Sigmoid colon (tissue), 7 donors: ENCODE results near the gene PPM1B. TPM values are rescaled to one million over a fixed set of nuclear protein-coding genes. Genes with fewer than 3 reads are reported as not detected.

Experiments
- DNase-seq: peaks from one replicate; pipeline ENCODE4 v3.0.0-alpha.2; 2019
- H3K27ac ChIP-seq, 4 donors: fragments of 200-600 bp; sonication (generic); one replicate each; pipeline ENCODE4 v1.5.1; 2016 to 2019; ENCODE audit warnings: mild to moderate bottlenecking in 1 of 4
- H3K27me3 ChIP-seq, 3 donors: fragments of 200-600 bp; sonication (generic); one replicate each; pipeline ENCODE4 v1.5.1; 2019; ENCODE audit warnings: mild to moderate bottlenecking in 1 of 3
- H3K36me3 ChIP-seq, 4 donors: fragments of 200-600 bp; sonication (generic); one replicate each; pipeline ENCODE4 v1.5.1; 2016 to 2019
- H3K4me1 ChIP-seq, 4 donors: fragments of 200-600 bp; sonication (generic); one replicate each; pipeline ENCODE4 v1.5.1; 2017 to 2019
- H3K4me3 ChIP-seq, 4 donors: fragments of 200-600 bp; sonication (generic); one replicate each; pipeline ENCODE4 v1.5.1; 2017 to 2019; ENCODE audit warnings: mild to moderate bottlenecking in 2 of 4, moderate library complexity in 1 of 4
- H3K9me3 ChIP-seq, 4 donors: fragments of 200-600 bp in 3 of 4; sonication (generic) in 3 of 4; one replicate each; pipeline versions ENCODE4 v1.5.1 to v1.6.1; 2013 to 2019
- CTCF ChIP-seq, 4 experiments: fragments of 450-650 bp in 3 of 4; fragments of 200-600 bp in 1 of 4; IDR thresholded peaks; one replicate each; pipeline ENCODE4 v1.5.1; 2016 to 2019; ENCODE audit warnings: antibody characterized with exemption in 4 of 4, mild to moderate bottlenecking in 3 of 4, moderate library complexity in 2 of 4
- EP300 ChIP-seq, 4 donors: sonication (generic); formaldehyde crosslinking; IDR thresholded peaks; one replicate each; pipeline ENCODE4 v1.6.1; 2017; ENCODE audit warnings: antibody characterized with exemption in 4 of 4
- POLR2A ChIP-seq, 2 donors: fragments of 450-650 bp; IDR thresholded peaks; one replicate each; pipeline ENCODE4 v1.6.1; 2016; ENCODE audit warnings: antibody characterized with exemption in 2 of 2, mild to moderate bottlenecking in 2 of 2, moderate library complexity in 2 of 2
- POLR2AphosphoS5 ChIP-seq, 4 donors: sonication (generic); formaldehyde crosslinking; IDR thresholded peaks; one replicate each; pipeline ENCODE4 v1.6.1; 2017; ENCODE audit warnings: antibody characterized with exemption in 4 of 4
- WGBS, 2 donors: extraction: QIAGEN DNeasy Blood & Tissue Kit; methylation state at CpG; one replicate each; pipeline ENCODE4 v1.1.7; 2013; 5-methylcytosine and 5-hydroxymethylcytosine counted together
- intact Hi-C: fragments of 100-400 bp; cut with DNase I; formaldehyde crosslinking; loops from one replicate; pipeline ENCODE4 v1.15.1; 2023
- polyA plus RNA-seq, 3 donors: library from polyadenylated mRNA; stranded (reverse); fragments of 200-250 nt; gene quantifications; one replicate each; pipeline ENCODE4 v1.2.3, GENCODE V29; 2013
- total RNA-seq, 4 donors: library from RNA; depleted of rRNA; stranded (reverse); fragments of >200 nt; gene quantifications; one replicate each; pipeline ENCODE4 v1.1.0, GENCODE V29; 2016
- donor health status: healthy with polysubstance abuse.
- donor health status: Bipolar disorder and iron deficiency.
- donor health status: healthy.

Gene PPM1B
- total and polyA plus RNA-seq, 7 donors, result 29.4 to 47.8 (median 41.3) TPM

- no peak for DNase-seq
- Histone ChIP-seq H3K9me3 (no peaks in the 10 kb centered on the region), H3K4me1 (no peaks in the 10 kb centered on the region), H3K27me3 (no peaks in the 10 kb centered on the region), H3K27ac (no peak overlapping the region), H3K4me3 (no peak overlapping the region), H3K36me3 (no peaks in the 10 kb centered on the region)
- 70 to 79% methylated on average over 3 of the region's 3 CpGs for whole genome bisulfite sequencing, 2 donors
- TF ChIP-seq POLR2AphosphoS5 (IDR thresholded peaks at IDR 0.05), result no peak
- no peak for TF ChIP-seq CTCF (IDR thresholded peaks at IDR 0.05)
- no peak for TF ChIP-seq EP300 (IDR thresholded peaks at IDR 0.05)
- no peak for TF ChIP-seq POLR2A (IDR thresholded peaks at IDR 0.05)
- intact Hi-C loops, result no loop called here
Measured at GRCh38 chr2:44273076-44273475, 104.4 kb downstream of the PPM1B start.

GRCh38 chr2:44273596-44273995 is 104.9 kb downstream of the PPM1B start:
- H3K27me3 ChIP-seq, result no peaks in the 10 kb centered on the region
- intact Hi-C loops, result no loop called here
- TF ChIP-seq EP300 (IDR thresholded peaks at IDR 0.05) (no peak), POLR2AphosphoS5 (IDR thresholded peaks at IDR 0.05) (no peak), CTCF (IDR thresholded peaks at IDR 0.05) (no peak), POLR2A (IDR thresholded peaks at IDR 0.05) (no peak)
- DNase-seq, result no peak
- no peaks in the 10 kb centered on the region for H3K36me3 ChIP-seq
- H3K9me3 ChIP-seq, result no peaks in the 10 kb centered on the region
- no peak overlapping the region for H3K27ac ChIP-seq
- 81 to 86% methylated on average over 2 of the region's 2 CpGs for WGBS, 2 donors
- H3K4me3 ChIP-seq, result no peak overlapping the region
- no peaks in the 10 kb centered on the region for H3K4me1 ChIP-seq

- Histone ChIP-seq H3K27me3 (no peaks in the 10 kb centered on the region), H3K9me3 (no peaks in the 10 kb centered on the region), H3K4me3 (no peak overlapping the region), H3K27ac (no peak overlapping the region), H3K36me3 (no peaks in the 10 kb centered on the region), H3K4me1 (no peaks in the 10 kb centered on the region)
- DNase-seq, result no peak
- intact Hi-C loops, result no loop called here
- WGBS, 2 donors, result 7 to 52% methylated on average over 2 of the region's 2 CpGs
- TF ChIP-seq CTCF (IDR thresholded peaks at IDR 0.05) (no peak), POLR2A (IDR thresholded peaks at IDR 0.05) (no peak), EP300 (IDR thresholded peaks at IDR 0.05) (no peak), POLR2AphosphoS5 (IDR thresholded peaks at IDR 0.05) (no peak)
Measured at GRCh38 chr2:44275927-44276303, 107.2 kb downstream of the PPM1B start.

- no peak overlapping the region for H3K27ac ChIP-seq
- no peaks in the 10 kb centered on the region for H3K4me1 ChIP-seq
- no peak for DNase-seq
- H3K36me3 ChIP-seq, result no peaks in the 10 kb centered on the region
- WGBS, 2 donors, result 40 to 73% methylated on average over 1 of the region's 1 CpG
- TF ChIP-seq EP300 (IDR thresholded peaks at IDR 0.05), result no peak
- no peak for TF ChIP-seq POLR2A (IDR thresholded peaks at IDR 0.05)
- TF ChIP-seq POLR2AphosphoS5 (IDR thresholded peaks at IDR 0.05), result no peak
- TF ChIP-seq CTCF (IDR thresholded peaks at IDR 0.05), result no peak
- no peak overlapping the region for H3K4me3 ChIP-seq
- intact Hi-C loops, result no loop called here
- H3K27me3 ChIP-seq, result no peaks in the 10 kb centered on the region
- H3K9me3 ChIP-seq, result no peaks in the 10 kb centered on the region
Measured at GRCh38 chr2:44277541-44277940, 108.9 kb downstream of the PPM1B start.

- intact Hi-C loops, result no loop called here
Measured at GRCh38 chr2:44280869-44281268, 112.2 kb downstream of the PPM1B start.

More at GRCh38 chr2:44280869-44281268, 112.2 kb downstream of the PPM1B start:
- 84 to 97% methylated on average over 1 of the region's 1 CpG for WGBS, 2 donors
- no peaks in the 10 kb centered on the region for H3K36me3 ChIP-seq
- no peaks in the 10 kb centered on the region for H3K27me3 ChIP-seq
- H3K4me3 ChIP-seq, result no peak overlapping the region
- no peaks in the 10 kb centered on the region for H3K9me3 ChIP-seq
- no peak for DNase-seq
- no peak overlapping the region for H3K27ac ChIP-seq
- no peaks in the 10 kb centered on the region for H3K4me1 ChIP-seq
- no peak for TF ChIP-seq POLR2A (IDR thresholded peaks at IDR 0.05)
- no peak for TF ChIP-seq POLR2AphosphoS5 (IDR thresholded peaks at IDR 0.05)
- no peak for TF ChIP-seq EP300 (IDR thresholded peaks at IDR 0.05)
- no peak for TF ChIP-seq CTCF (IDR thresholded peaks at IDR 0.05)
